ENCODE data around the gene SOX13.

- TF ChIP-seq, protein P1, sequence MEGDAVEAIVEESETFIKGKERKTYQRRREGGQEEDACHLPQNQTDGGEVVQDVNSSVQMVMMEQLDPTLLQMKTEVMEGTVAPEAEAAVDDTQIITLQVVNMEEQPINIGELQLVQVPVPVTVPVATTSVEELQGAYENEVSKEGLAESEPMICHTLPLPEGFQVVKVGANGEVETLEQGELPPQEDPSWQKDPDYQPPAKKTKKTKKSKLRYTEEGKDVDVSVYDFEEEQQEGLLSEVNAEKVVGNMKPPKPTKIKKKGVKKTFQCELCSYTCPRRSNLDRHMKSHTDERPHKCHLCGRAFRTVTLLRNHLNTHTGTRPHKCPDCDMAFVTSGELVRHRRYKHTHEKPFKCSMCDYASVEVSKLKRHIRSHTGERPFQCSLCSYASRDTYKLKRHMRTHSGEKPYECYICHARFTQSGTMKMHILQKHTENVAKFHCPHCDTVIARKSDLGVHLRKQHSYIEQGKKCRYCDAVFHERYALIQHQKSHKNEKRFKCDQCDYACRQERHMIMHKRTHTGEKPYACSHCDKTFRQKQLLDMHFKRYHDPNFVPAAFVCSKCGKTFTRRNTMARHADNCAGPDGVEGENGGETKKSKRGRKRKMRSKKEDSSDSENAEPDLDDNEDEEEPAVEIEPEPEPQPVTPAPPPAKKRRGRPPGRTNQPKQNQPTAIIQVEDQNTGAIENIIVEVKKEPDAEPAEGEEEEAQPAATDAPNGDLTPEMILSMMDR (IDR thresholded peaks at IDR 0.05) = no peak
- TF ChIP-seq TCF7L2 (IDR thresholded peaks at IDR 0.05; ENCODE audit: low read depth, low read length) (no peak), REST (IDR thresholded peaks at IDR 0.05; ENCODE audit: insufficient read depth in 1 of 2, low read depth in 2 of 2, low read length in 1 of 2) (no peak), POLR2AphosphoS5 (IDR thresholded peaks at IDR 0.05; ENCODE audit: low read depth, low read length) (no peak), SIN3A (IDR thresholded peaks at IDR 0.05; ENCODE audit: borderline replicate concordance, insufficient read depth, low read depth, low read length) (no peak)
These were observed 38.1 kb downstream of the SOX13 start for GRCh38 chr1:204110894-204111633.

All from Panc1 (cell line).